GM12892 (cell line): ENCODE measurements around the gene TRPM8.

ENCODE experiments used
- POLR2A ChIP-seq: IDR thresholded peaks from 2 replicates; pipeline ENCODE4 v1.6.1; 2011; ENCODE audit warnings: low read depth, low read length, control low read depth
- POLR2AphosphoS5 ChIP-seq: IDR thresholded peaks from 2 replicates; pipeline ENCODE4 v1.6.1; 2011; ENCODE audit warnings: low read depth, low read length, control low read depth

- no peak for TF ChIP-seq POLR2A
- no peak for TF ChIP-seq POLR2AphosphoS5
Measured at GRCh38 chr2:233905945-233906344, 11.2 kb upstream of the TRPM8 start.
